Measurements from ENCODE around the gene LPP.

DNA sequence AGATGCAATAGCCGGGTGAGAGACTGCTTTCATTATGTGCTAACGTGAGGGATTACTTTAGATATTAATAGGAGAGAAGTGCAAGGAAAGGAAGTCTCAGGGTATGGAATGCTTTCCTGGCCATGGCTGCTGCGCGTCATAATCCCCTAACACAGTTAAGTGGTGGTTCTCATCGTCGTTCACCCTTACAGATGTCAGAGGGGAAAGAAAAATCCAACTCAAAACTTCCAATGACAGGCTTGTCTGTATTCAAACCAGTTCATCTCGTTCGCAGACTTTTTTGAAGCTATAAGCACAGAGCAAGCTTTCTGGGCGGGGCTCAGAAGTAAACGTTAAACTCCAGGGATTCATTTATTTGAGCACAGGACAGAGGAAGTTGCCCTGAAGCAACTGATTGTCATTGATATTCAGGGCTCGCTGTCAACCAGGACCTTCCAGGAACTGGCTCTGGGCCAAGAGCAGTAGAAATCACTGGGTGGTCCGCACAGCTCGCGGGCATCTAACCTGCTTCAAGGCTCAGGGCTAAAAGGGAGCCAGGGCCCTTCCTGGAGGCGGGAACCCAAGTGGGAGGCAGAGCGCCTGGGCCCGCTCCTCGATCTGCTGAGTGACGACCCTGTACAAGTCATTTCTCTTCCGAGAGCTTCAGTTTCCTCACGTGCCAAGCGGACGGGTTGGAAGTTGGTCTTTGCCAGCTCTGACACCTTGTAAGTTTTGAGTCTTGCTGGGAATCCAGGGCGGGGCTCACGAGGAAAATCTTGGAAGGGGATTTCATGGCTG lies 1.1 kb upstream of the LPP start:
- TF ChIP-seq POLR2A (IDR thresholded peaks at IDR 0.05; ENCODE audit: low read depth, low read length) (no peak), POLR2AphosphoS5 (IDR thresholded peaks at IDR 0.05; ENCODE audit: low read depth, low read length) (no peak), TAF1 (IDR thresholded peaks at IDR 0.05; ENCODE audit: low read depth, low read length) (no peak), SPI1 (IDR thresholded peaks at IDR 0.05; ENCODE audit: low read depth, low read length) (no peak)

Data from GM12891 (cell line).